B cell (primary cell): ENCODE results near the gene ERN1. TPM values are rescaled to one million over a fixed set of nuclear protein-coding genes. Genes with fewer than 3 reads are reported as not detected.
A peak's percentile ranks its signal among the peaks of the same experiment; 100 is the strongest.
"Not testable (repeated sequence)": the region's sequence is repeated elsewhere in the genome, so short reads cannot be mapped to it uniquely, and the experiment has no call there.

ENCODE experiments used
- ATAC-seq: fragments of 200-7000 bp; cut with Tn5 transposase; one replicate; pipeline ENCODE4 v1.10.0; 2021; ENCODE audit warnings: low read depth, mild to moderate bottlenecking, moderate number of reproducible peaks, moderate library complexity
- CTCF ChIA-PET: fragments of 350-600 bp; sonication (Branson Sonifier 250); formaldehyde crosslinking; loops from one replicate; lab custom pipeline; 2021; ENCODE audit warnings: antibody characterized with exemption, inconsistent platforms; lab: Charles Lee
- POLR2A ChIA-PET: fragments of 350-600 bp; sonication (Branson Sonifier 250); formaldehyde crosslinking; loops from one replicate; lab custom pipeline; 2021; ENCODE audit warnings: antibody characterized with exemption; lab: Charles Lee
- DNase-seq: peaks from one replicate; pipeline ENCODE4 v3.0.0; 2013
- H2AFZ ChIP-seq: 2 replicates; pipeline ENCODE4 v1.6.1; 2012; ENCODE audit warnings: mild to moderate bottlenecking, low read depth, low read length; ENCODE audit not compliant: insufficient read depth, poor library complexity, severe bottlenecking
- H3K27ac ChIP-seq, 2 donors: 1 replicate in 1 of 2; 2 replicates in 1 of 2; pipeline ENCODE4 v1.5.1; 2012 to 2013; ENCODE audit warnings: low read length in 2 of 2, mild to moderate bottlenecking in 2 of 2, moderate library complexity in 1 of 2
- H3K27me3 ChIP-seq, 4 experiments: fragments of 200-600 bp in 1 of 4; sonication (generic) in 1 of 4; replicated peaks in 1 of 4; 1 replicate in 2 of 4; 2 replicates in 2 of 4; pipeline versions ENCODE4 v1.6.1 to v1.7.0; 2013 to 2016; ENCODE audit warnings: low read length in 3 of 4, mild to moderate bottlenecking in 2 of 4, mixed read lengths in 1 of 4, moderate library complexity in 1 of 4; ENCODE audit not compliant: insufficient read depth in 4 of 4, control insufficient read depth in 3 of 4; ENCODE audit errors: control extremely low read depth in 1 of 4
- H3K36me3 ChIP-seq, 2 experiments: replicated peaks in 1 of 2; 1 replicate in 1 of 2; 2 replicates in 1 of 2; pipeline versions ENCODE4 v1.6.1 to v1.7.1; 2013; ENCODE audit warnings: low read length in 1 of 2; ENCODE audit not compliant: insufficient read depth in 2 of 2, control insufficient read depth in 1 of 2; ENCODE audit errors: control extremely low read depth in 1 of 2, extremely low read depth in 1 of 2
- H3K4me1 ChIP-seq, 2 donors: fragments of 200-600 bp in 1 of 2; sonication (generic) in 1 of 2; 1 replicate in 1 of 2; 2 replicates in 1 of 2; pipeline versions ENCODE4 v1.5.1 to v1.6.1; 2013 to 2017; ENCODE audit warnings: low read length in 2 of 2; ENCODE audit not compliant: control insufficient read depth in 2 of 2, insufficient read depth in 2 of 2
- H3K4me2 ChIP-seq: replicated peaks from 2 replicates; pipeline ENCODE3; 2012; ENCODE audit warnings: mild to moderate bottlenecking, low read depth, low read length; ENCODE audit not compliant: poor library complexity, severe bottlenecking
- H3K4me3 ChIP-seq, 5 experiments: fragments of 200-600 bp in 1 of 5; sonication (generic) in 1 of 5; 1 replicate in 3 of 5; 2 replicates in 2 of 5; pipeline versions ENCODE4 v1.5.1 to v1.7.0; 2011 to 2016; ENCODE audit warnings: low read length in 4 of 5, mild to moderate bottlenecking in 4 of 5, low read depth in 2 of 5, control low read depth in 1 of 5, moderate library complexity in 1 of 5; ENCODE audit not compliant: insufficient read depth in 1 of 5; ENCODE audit errors: control extremely low read depth in 1 of 5, extremely low read depth in 1 of 5
- H3K79me2 ChIP-seq: fragments of 200-600 bp; sonication (generic); one replicate; pipeline ENCODE4 v1.6.0; 2016; ENCODE audit warnings: low read length; ENCODE audit not compliant: control insufficient read depth, insufficient read depth
- H3K9ac ChIP-seq: fragments of 200-600 bp; sonication (generic); 2 replicates; pipeline ENCODE4 v1.6.1; 2017; ENCODE audit warnings: mild to moderate bottlenecking, low read length, moderate library complexity
- H3K9me3 ChIP-seq, 3 donors: one replicate each; pipeline versions ENCODE4 v1.6.1 to v1.7.1; 2013; ENCODE audit warnings: low read length in 2 of 3; ENCODE audit not compliant: control insufficient read depth in 2 of 3, insufficient read depth in 1 of 3; ENCODE audit errors: control extremely low read depth in 1 of 3
- H4K20me1 ChIP-seq: 2 replicates; pipeline ENCODE4 v1.6.0; 2012; ENCODE audit warnings: mild to moderate bottlenecking, low read length; ENCODE audit not compliant: insufficient read depth, control insufficient read depth, poor library complexity, severe bottlenecking
- H3K27ac Mint-ChIP-seq: one replicate; pipeline ENCODE4 v1.8.0; 2021; ENCODE audit warnings: mixed read lengths
- H3K27me3 Mint-ChIP-seq: one replicate; pipeline ENCODE4 v1.8.0; 2021; ENCODE audit warnings: mixed read lengths
- H3K4me1 Mint-ChIP-seq: one replicate; pipeline ENCODE4 v1.8.0; 2021; ENCODE audit warnings: mixed read lengths
- H3K4me3 Mint-ChIP-seq: one replicate; pipeline ENCODE4 v1.8.0; 2021; ENCODE audit warnings: mixed read lengths
- H3K9me3 Mint-ChIP-seq: one replicate; pipeline ENCODE4 v1.8.0; 2022; ENCODE audit warnings: mixed read lengths; ENCODE audit not compliant: insufficient read depth
- EZH2 ChIP-seq: IDR thresholded peaks from 2 replicates; pipeline ENCODE4 v1.6.1; 2012; ENCODE audit warnings: borderline replicate concordance, low read depth, mild to moderate bottlenecking, moderate library complexity, low read length; ENCODE audit not compliant: insufficient read depth, poor library complexity, severe bottlenecking
- WGBS: methylation state at CpG from one replicate; pipeline ENCODE4 v1.1.5; 2013; ENCODE audit warnings: missing lambda C conversion rate; ENCODE audit not compliant: insufficient coverage; 5-methylcytosine and 5-hydroxymethylcytosine counted together
- intact Hi-C: fragments of 100-400 bp; cut with micrococcal nuclease; formaldehyde crosslinking; loops from one replicate; pipeline ENCODE4 v1.10.0; 2022
- polyA plus RNA-seq: library from polyadenylated mRNA; depleted of rRNA; stranded (reverse); fragments of >200 nt; gene quantifications from 2 replicates; pipeline ENCODE4 v1.2.3, GENCODE V29; 2012
- total RNA-seq, 2 donors: library from RNA; stranded (reverse); fragments of 120-200 nt in 1 of 2; gene quantifications; 1 replicate in 1 of 2; 2 replicates in 1 of 2; pipeline versions ENCODE4 v1.2.3 to v1.2.4, GENCODE V29; 2013 to 2022
- TF ChIP-seq, protein P1 (sequence below): fragments of 200-600 bp; IDR thresholded peaks from one replicate; pipeline ENCODE4 v1.8.0; 2022; ENCODE audit warnings: antibody characterized with exemption, mild to moderate bottlenecking

Gene ERN1
- total and polyA plus RNA-seq, 2 donors (not counting 1 experiment from before 2014, with no cell fraction given), result 7.0 to 19.4 TPM

DNA sequence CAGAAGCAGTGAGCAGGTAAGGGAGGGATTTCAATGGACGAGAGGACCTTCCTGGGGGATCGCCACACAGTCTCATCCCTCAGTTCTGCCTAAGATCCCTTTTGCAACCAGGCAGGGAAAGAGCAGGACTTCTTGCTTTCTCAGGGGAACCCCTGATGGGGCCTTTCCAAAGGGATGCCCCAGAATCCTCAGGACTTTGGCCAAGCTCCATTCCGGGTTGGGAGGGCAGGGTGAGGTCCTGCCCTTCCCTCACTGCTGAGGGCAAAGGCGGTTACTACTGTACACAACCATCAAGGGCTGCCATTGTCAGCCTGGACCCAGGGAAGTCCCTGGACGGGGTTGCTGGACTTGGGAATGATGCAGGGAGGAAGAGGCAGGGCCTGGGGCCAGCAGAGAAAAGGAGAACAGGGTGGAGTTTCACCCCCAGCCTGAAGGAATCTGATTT is 122.1 kb downstream of the ERN1 start:
- DNase-seq, result no peak
- Histone ChIP-seq H3K79me2 (peaks cover 80% of the 10 kb centered on the region), H3K9ac (no peak overlapping the region), H4K20me1 (peaks cover 94% of the 10 kb centered on the region), H3K4me3 (no peak overlapping the region), H3K4me2 (no peak overlapping the region), H3K4me1 (peaks cover 27 to 42% of the 10 kb centered on the region in 2 donors), H3K27me3 (no peaks in the 10 kb centered on the region), H3K9me3 (no peaks in the 10 kb centered on the region), H2AFZ (no peak overlapping the region), H3K36me3 (peaks cover 0 to 88% of the 10 kb centered on the region in 2 experiments), H3K27ac (no peak overlapping the region)
- ChIA-PET CTCF (interaction anchor here (2.2 kb wide), 1 partner anchor 21 kb away, joined by 10 read pairs; no protein-coding TSS in a partner anchor), POLR2A (no interaction called here)
- Mint-ChIP-seq H3K9me3 (no peaks in the 10 kb centered on the region), H3K27ac (no peak overlapping the region), H3K27me3 (no peaks in the 10 kb centered on the region), H3K4me3 (no peak overlapping the region), H3K4me1 (peaks cover 43% of the 10 kb centered on the region)
- WGBS, result 96% methylated on average over 4 of the region's 5 CpGs
- no peak for ATAC-seq
- no peak for TF ChIP-seq EZH2
- TF ChIP-seq, protein P1, sequence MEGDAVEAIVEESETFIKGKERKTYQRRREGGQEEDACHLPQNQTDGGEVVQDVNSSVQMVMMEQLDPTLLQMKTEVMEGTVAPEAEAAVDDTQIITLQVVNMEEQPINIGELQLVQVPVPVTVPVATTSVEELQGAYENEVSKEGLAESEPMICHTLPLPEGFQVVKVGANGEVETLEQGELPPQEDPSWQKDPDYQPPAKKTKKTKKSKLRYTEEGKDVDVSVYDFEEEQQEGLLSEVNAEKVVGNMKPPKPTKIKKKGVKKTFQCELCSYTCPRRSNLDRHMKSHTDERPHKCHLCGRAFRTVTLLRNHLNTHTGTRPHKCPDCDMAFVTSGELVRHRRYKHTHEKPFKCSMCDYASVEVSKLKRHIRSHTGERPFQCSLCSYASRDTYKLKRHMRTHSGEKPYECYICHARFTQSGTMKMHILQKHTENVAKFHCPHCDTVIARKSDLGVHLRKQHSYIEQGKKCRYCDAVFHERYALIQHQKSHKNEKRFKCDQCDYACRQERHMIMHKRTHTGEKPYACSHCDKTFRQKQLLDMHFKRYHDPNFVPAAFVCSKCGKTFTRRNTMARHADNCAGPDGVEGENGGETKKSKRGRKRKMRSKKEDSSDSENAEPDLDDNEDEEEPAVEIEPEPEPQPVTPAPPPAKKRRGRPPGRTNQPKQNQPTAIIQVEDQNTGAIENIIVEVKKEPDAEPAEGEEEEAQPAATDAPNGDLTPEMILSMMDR, result no peak
- intact Hi-C loops, result no loop called here

DNA sequence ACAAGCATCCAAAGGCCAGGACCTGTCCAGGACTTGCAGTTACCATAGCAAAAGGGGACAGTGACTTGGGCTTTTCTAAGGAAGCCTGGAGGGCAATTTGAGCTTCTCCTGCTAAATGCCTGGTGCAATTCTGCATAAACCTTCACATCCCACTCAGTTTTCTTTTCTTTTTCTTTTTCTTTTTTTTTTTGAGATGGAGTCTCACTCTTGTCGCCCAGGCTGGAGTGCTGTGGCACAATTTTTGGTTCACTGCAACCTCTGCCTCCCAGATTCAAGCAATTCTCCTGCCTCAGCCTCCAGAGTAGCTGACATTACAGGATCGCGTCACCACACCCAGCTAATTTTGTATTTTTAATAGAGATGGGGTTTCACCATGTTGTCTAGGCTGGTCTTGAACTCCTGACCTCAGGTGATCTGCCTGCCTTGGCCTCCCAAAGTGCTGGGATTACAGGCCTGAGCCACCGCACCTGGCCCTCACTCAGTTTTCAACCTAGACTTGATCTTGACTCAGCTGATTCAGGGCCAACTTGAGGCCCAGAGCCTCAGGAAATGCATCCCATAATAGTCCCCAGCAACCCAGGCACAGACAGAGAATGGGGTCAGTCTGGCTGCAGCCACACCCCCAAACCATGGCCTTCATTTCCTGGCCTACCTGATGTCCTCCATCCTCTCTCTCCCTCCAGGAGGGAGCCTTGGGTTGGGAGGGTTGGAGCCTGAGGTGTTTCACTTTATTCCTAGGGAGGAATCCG is 122.7 kb downstream of the ERN1 start:
- H3K27me3 ChIP-seq, H3K9me3 Mint-ChIP-seq, H2AFZ ChIP-seq, DNase-seq, H3K27ac ChIP-seq, H3K27me3 Mint-ChIP-seq, ATAC-seq, H3K4me3 Mint-ChIP-seq, H3K27ac Mint-ChIP-seq, H3K9me3 ChIP-seq, intact Hi-C loops, H3K9ac ChIP-seq, H3K4me3 ChIP-seq: not testable (repeated sequence)
- Histone ChIP-seq H3K36me3 (peaks cover 0 to 92% of the 10 kb centered on the region in 2 experiments), H4K20me1 (peaks cover 99% of the 10 kb centered on the region), H3K79me2 (peaks cover 74% of the 10 kb centered on the region), H3K4me2 (peak overlapping the region; percentile 21), H3K4me1 (peaks cover 27 to 41% of the 10 kb centered on the region in 2 donors)
- peaks cover 41% of the 10 kb centered on the region for H3K4me1 Mint-ChIP-seq
- CTCF ChIA-PET, result interaction anchor here (0.6 to 2.2 kb wide), 7 partner anchors 9 to 113 kb away, joined by 3 to 12 read pairs (median 3); partner anchors contain the start of gene ICAM2
- POLR2A ChIA-PET, result interaction anchor here (1.5 kb wide), 1 partner anchor 10 kb away, joined by 4 read pairs; no protein-coding TSS in a partner anchor
- WGBS, result 100% methylated on average over 1 of the region's 5 CpGs
